Mesenteric fat pad (tissue), 1 donor: Measurements from ENCODE around the gene ZC3H7A. TPM values are rescaled to one million over a fixed set of nuclear protein-coding genes. Genes with fewer than 3 reads are reported as not detected.
A peak's percentile ranks its signal among the peaks of the same experiment; 100 is the strongest.
"Not testable (repeated sequence)": the region's sequence is repeated elsewhere in the genome, so short reads cannot be mapped to it uniquely, and the experiment has no call there.

Source experiments
- DNase-seq: peaks from one replicate; pipeline ENCODE4 v3.0.0-alpha.2; 2020; ENCODE audit warnings: low spot score
- long read RNA-seq: library from polyadenylated mRNA; unstranded; transcript quantifications from one replicate; pipeline ENCODE4 v2.0.0, GENCODE V29; 2020
- total RNA-seq: library from RNA; stranded (reverse); fragmentation: NEBNext Ultra II Directional; extraction: Animal tissue kit (Norgen Biotek cat#: 25700); gene quantifications from one replicate; pipeline ENCODE4 v1.2.1, GENCODE V29; 2021
- donor health status: DM: yes; HTN: yes; CAD: no.

ZC3H7A gene, protein sequence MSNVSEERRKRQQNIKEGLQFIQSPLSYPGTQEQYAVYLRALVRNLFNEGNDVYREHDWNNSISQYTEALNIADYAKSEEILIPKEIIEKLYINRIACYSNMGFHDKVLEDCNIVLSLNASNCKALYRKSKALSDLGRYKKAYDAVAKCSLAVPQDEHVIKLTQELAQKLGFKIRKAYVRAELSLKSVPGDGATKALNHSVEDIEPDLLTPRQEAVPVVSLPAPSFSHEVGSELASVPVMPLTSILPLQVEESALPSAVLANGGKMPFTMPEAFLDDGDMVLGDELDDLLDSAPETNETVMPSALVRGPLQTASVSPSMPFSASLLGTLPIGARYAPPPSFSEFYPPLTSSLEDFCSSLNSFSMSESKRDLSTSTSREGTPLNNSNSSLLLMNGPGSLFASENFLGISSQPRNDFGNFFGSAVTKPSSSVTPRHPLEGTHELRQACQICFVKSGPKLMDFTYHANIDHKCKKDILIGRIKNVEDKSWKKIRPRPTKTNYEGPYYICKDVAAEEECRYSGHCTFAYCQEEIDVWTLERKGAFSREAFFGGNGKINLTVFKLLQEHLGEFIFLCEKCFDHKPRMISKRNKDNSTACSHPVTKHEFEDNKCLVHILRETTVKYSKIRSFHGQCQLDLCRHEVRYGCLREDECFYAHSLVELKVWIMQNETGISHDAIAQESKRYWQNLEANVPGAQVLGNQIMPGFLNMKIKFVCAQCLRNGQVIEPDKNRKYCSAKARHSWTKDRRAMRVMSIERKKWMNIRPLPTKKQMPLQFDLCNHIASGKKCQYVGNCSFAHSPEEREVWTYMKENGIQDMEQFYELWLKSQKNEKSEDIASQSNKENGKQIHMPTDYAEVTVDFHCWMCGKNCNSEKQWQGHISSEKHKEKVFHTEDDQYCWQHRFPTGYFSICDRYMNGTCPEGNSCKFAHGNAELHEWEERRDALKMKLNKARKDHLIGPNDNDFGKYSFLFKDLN
- total RNA-seq, result 57.1 TPM
- long read RNA-seq, partial matches to known transcripts, result 16 of 17 reads
- long read RNA-seq, other reads (novel, unspliced or antisense), result 1 of 17 reads

DNA sequence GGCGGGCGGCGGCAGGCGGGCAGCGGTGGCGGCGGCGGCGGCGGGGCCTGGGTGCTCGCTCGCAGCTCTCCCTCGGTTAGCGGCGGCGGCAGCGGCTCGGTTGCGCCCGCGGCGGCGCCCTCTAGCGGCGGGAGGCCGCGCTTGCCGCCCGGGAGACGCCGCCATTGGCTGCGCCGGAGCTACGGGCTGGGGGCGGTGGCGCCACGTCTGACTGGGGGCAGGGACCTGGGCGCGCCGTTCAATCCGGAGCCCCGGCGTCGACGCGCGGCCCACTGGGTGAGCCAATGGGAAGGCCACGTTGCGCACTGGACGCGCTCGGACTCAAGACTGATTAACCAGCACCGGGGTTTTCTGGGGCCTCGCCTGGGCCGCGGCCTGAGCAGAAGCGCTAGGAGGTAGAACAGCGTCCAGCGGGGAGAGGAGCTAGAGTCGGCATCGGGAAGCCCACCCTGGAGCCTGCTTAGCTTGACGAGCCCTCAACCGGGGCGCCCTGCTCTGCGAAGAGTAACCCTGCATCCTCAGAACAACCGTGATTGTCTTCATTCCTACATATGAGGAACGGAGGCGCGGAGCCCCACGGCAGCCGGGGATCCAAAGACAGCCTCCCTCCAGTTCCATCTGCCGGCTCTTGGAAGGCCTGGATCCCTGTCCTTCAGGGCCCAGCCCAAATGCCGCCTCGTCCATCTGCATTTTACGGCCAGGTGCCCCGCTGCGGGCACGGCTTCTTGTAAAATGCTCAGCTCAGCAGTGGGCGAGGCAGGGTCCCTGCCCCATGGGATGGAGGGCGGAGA lies at the start of gene ZC3H7A:
ZC3H7A (minus strand) TSS at position 93 of the 791 bp plus-strand sequence. CDS start 14,904 bp downstream, outside the sequence.
- DNase-seq, result peak; percentile 100

DNA sequence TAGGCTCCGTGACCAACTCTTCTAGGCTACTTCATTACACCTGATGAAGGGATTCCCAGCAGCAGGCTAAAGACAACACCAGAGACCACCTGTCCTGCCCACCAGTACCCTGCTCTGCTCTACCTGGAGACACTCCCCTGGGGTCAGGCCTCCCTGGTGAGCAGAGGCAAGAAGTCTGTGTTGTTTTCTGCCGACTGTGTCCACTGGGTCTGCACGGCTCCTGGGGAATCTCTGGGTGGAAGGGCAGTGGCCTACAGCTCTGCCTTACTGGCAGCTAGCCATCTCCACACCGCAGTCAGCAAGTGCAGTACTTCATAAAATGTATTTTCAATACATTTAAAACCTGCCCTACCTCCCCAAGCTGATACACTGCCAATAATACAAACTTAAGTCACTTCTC lies 47.4 kb upstream of the ZC3H7A start:
- peak; percentile 67 for DNase-seq

DNA sequence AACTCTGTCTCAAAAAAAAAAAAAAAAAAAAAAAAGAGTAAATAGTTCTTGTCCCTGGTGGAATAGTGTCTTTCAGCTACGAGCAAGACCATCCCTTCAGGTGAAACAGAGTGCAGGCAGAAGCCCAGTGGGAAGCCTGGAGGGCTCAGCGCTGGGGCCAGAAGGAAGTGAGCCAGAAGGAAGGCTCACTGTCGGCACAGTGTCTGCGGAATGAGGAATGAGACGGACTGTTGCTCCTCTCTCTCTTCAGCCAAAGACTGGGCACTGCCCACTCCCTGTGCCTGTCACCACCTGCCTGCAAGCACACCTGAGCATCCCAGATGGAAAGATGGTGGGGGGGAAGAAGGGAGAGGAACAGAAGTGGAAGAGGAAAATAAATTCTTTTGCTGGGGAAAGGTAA lies 46.8 kb upstream of the ZC3H7A start:
- peak; percentile 72 for DNase-seq

DNA sequence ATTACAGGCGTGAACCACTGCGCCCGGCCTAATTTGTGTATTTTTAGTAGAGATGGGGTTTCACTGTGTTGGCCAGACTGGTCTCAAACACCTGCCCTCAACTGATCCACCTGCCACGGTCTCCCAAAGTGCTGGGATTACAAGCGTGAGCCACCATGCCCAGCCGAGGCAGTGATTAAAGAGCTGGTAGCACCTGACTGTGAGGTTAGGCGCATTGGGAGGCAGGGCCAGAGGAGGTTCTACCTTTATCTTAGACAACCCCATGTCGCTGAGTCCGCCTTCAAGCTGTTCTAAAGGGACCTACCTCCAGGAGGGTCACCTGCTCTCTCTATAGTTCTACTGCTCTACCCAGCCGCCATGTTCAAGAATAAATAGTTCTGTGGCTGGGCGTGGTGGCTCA lies 46.1 kb upstream of the ZC3H7A start:
- DNase-seq, result peak; percentile 22

DNA sequence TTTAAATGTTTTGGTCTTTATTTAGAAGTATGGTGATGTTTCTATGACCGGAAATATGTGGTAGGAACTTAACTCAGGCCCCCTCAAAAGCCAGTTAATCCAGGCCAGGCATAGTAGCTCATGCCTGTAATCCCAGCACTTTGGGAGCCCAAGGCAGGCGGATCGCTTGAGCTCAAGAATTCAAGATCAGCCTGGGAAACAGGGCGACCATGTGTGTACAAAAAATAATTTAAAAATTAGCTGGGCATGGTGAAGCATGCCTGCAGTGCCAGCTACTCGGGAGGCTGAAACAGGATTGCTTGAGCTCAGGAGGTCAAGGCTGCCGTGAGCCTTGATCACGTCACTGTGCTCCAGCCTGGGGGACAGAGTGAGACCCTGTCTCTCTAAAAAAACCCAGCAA lies 44.0 kb upstream of the ZC3H7A start:
- DNase-seq, result peak; percentile 30

DNA sequence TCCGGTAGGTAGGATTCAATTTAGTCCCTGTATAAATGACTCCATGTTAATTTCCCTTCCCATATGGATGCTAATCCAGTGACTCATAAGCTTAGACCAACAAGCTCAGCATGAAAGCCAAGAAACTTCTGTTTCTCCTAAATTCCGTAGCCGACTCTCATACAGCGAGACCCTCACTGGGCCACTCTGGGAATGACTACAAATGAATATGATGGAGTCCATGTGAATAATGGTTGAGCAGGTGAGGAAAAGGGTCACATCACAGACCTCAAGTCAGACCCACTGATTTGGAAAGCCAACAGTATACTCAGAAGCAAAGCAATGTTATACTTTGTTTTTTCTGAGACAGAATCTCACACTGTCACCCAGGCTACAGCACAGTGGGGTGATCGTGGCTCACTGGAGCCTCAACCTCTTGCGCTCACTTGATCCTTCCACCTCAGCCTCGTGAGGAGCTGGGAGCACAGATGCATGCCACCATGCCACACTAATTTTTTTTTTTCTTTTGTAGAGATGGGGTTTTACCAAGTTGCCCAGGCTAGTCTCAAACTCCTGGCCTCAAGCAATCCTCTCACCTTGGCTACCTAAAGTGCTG lies 39.7 kb upstream of the ZC3H7A start:
- DNase-seq, result peak; percentile 33

DNA sequence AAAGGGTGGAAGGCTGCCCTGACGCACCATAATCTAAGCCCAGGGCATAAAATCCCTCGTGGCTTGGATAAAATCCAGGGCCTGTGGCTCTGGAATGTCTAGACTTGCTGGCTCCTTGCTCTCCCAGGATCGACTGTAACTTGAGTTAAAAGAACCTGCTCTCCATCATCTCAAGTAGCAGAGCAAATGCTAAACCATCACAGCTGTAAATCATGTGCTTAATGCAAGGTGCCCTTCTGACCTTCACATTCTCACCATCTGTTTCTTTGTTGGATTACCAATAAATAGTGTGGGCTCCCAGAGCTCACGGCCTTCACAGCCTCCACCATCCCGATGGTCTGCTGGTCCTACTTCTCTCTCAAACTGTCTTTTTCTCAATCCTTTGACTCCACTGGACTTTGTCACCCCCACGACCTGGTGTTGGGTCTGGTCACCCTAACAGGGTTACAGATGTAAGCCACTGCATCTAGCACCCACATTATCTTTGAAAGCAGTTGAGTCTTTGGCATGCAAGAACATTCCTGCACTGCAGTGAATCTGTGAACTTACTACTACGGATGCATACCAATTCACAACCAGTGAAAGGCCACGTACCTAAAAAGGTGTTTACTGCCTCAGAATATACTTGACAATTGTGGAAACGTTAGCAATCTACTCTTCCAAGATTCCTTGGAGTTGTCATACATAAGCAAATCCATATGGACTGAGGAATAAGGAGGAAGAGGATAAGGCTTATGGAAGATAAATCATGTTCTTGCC lies 39.0 kb upstream of the ZC3H7A start:
- DNase-seq, result peak; percentile 41

DNA sequence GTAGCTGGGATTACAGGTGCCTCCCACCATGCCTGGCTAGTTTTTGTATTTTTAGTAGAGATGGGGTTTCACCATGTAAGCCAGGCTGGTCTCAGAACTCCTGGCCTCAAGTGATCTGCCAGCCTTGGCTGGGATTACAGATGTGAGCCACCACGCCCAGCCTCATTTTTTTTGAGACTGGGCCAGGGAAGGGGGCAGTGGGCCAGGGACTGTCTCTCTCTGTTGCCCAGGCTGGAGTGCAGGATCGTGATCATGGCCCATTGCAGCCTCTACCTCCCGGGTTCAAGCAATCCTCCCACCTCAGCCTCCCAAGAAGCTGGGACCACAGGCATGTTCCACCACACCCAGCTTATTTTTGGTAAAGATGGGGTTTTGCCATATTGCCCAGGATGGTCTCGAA lies 38.3 kb upstream of the ZC3H7A start:
- DNase-seq, result peak; percentile 33

DNA sequence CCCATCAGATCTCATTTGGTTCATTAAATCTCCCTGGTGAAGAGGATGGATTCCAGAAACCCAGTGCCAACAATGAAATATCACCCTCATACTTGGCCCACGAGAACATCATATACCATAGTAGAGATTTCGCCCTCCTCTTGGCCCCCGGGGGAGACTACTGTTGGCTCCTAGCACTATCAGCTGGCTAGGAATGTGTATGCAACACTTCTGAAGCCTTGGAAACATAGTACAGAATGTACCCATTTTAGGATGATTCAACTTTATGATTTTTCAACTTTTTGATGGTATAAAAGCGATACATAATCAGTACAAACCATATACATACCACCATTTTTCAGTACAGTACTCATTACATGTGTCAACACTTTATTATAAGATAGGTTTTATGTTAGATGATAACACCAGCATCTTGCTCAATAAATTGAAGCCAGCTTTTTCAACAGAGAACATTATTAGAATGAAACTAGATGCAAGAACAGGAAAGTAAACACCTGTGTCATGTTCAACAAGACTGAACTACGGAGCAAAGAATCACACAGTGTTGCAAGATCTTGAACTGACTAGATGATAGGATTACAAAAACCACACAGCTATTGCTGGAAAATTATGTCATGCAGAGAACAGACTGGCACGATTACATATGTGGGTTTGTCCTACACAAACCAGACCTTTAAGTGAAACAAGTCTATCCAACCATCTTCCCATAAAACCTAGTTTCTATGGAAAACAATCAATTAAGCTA lies 37.1 kb upstream of the ZC3H7A start:
- DNase-seq, result no peak

DNA sequence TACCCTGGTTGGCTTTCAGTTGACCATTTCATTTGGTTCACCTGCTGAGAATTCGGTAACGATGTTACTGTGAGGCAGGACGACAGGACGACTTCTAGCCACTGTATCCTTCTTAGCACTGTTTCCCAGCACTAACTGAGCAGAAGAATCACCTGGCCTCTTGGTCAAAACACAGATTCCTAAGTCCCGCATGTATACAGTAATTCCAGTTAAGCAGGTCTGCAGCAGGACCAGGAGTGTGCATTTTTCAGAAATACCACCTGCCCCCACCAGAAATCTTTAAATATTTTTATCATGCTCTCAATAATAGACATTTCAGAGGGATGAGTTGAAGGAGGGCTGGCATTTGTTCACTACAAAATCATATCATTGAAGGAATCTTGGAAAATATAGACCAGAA lies 31.6 kb upstream of the ZC3H7A start:
- no peak for DNase-seq

DNA sequence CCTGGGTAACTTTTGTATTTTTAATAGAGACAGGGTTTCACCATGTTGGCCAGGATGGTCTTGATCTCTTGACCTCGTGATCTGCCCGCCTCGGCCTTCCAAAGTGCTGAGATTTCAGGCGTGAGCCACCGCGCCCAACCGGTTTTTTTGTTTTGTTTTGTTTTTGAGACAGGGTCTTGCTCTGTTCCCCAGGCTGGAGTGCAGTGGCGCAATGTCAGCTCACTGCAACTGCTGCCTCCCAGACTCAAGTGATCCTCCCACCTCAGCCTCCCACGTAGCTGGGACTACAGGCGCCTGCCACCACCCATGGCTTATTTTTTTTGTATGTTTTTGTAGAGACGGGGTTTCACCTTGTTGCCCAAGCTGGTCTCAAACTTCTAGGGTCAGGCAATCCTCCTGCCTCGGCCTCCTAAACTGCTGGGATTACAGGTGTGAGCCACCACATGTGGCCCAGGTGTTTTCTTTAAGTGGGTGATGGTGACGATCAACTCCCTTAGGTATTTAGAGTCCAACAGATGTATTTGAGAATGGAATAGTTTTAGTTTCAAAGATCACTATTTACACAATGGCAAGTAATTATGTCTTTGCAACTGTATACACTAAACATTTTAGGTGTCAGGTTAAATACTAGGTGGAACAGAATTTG lies 28.6 kb upstream of the ZC3H7A start:
- DNase-seq, result not testable (repeated sequence)

DNA sequence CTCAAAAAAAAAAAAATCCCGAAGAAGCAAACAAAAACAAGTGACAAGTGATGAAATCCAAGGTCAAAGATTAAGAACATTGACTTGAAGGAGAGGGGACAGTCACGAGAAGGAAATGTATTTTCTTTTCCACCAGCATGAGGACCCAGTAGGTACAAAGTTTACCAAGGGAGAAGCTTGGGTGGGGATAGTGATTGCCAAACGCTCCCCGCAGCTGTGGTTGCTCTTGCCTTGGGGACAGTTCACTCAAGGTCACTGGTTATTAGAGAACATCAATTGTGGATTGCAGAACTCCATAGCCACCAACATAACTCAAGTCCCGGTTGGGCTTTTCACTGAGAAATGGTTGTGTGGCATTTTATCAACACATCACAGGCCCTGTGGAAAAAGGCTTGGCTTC lies 27.3 kb upstream of the ZC3H7A start:
- no peak for DNase-seq

DNA sequence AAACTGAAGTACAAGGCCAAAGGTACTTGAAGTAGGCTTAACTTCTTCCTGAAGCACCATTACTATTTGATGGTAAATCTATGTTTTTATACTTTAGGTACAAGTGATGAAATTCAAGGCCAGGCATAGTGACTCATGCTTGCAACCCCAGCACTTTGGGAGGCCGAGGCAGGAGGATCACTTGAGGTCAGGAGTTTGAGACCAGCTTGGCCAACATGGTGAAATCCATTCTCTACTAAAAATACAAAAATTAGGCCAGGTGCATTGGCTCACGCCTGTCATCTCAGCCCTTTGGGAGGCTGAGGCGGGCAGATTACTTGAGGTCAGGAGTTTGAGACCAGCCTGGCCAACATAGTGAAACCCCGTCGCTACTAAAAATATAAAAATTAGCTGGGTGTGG lies 26.6 kb upstream of the ZC3H7A start:
- not testable (repeated sequence) for DNase-seq

DNA sequence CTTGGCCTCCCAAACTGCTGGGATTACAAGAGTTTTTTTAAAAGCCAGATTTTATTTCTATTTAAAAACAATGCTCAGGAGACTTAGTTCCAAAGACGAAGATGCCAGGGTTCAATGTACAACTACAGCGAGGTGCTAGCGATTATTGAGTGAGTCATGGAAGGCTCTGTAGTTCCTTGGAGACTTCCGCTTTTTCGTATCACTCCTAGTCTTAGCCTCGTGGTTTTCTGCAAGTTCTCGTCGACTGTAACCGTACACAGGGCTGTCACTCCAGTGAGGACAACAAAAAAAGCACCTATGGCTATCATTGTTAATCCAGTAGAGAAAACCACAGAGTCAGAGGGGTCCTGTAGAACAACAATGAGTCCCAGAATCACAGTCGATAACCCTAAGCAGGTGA lies 22.7 kb upstream of the ZC3H7A start:
- no peak for DNase-seq

DNA sequence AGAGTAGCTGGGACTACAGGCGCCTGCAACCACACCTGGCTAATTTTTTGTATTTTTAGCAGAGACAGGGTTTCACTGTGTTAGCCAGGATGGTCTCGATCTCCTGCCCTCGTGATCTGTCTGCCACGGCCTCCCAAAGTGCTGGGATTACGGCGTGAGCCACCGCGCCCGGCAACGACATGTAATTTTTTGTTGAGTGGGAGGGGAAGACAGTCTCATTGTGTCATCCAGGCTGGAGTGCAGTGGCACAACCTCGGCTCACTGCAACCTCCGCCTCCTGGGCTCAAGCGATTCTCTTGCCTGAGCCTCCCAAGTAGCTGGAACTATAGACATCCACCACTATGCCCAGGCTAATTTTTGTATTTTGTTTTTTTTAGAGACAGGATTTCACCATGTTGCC lies 21.9 kb upstream of the ZC3H7A start:
- not testable (repeated sequence) for DNase-seq

DNA sequence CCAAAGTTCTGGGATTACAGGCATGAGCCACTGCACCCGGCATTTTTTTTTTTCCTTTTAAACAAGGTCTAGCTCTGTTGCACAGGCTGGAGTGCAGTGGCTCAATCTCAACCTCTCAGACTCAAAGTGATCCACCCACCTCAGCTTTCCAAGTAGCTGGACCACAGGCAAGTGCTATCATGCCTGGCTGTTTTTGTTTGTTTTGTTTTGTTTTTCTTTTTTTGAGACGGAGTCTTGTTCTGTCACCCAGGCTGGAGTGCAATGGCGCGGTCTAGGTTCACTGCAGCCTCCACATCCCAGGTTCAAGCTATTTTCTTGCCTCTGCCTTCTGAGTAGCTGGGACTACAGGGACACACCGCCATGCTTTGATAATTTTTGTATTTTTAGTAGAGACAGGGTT lies 19.1 kb upstream of the ZC3H7A start:
- no peak for DNase-seq

DNA sequence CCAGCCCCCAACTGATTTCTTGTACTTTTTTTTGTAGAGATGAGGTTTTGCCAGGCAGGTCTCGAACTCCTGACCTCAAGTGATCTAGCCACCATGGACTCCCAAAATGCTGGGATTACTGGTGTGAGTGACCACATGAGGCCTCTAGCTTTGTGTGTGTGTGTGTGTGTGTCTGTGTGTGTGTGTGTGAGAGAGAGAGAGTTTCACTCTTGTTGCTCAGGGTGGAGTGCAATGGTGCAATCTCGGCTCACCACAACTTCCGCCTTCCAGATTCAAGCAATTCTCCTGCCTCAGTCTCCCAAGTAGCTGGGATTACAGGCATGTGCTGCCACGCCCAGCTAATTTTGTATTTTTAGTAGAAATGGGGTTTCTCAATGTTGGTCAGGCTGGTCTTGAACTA lies 17.7 kb upstream of the ZC3H7A start:
- not testable (repeated sequence) for DNase-seq

DNA sequence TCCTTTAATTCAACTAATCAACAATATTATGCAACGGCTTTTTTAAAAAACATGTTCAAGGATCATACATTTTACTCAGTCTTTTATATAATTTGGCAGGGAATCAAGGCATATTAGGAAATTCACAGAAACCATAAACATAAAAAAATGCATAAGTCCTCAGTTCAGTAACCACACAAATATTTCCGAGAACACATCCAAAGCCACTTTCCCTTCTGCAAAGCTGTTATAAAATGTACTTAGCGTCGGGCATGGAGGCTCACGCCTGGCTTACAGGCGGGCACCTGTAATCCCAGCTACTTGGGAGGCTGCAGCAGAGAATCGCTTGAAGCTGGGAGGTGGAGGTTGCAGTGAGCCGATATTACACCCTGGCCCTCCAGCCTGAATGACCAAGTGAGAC lies 9.7 kb upstream of the ZC3H7A start:
- DNase-seq, result no peak

DNA sequence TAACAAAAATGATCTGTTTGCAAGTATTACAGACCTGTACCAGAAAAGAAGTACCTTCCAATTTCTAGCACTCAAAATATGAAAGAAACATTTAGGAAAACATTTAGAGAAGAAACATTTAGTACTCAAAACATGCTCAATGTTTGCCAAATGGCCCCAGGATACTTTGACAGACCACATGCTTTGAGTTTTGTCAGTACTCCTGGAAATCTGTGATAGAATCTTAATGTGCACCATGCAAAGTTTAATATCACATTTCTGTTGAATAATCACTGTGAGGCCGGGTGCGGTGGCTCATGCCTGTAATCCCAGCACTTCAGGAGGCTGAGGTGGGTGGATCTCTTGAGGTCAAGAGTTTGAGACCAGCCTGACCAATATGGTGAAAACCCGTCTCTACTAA lies 8.5 kb upstream of the ZC3H7A start:
- DNase-seq, result no peak
